ENCODE measurements around the gene PRPF6.

DNA sequence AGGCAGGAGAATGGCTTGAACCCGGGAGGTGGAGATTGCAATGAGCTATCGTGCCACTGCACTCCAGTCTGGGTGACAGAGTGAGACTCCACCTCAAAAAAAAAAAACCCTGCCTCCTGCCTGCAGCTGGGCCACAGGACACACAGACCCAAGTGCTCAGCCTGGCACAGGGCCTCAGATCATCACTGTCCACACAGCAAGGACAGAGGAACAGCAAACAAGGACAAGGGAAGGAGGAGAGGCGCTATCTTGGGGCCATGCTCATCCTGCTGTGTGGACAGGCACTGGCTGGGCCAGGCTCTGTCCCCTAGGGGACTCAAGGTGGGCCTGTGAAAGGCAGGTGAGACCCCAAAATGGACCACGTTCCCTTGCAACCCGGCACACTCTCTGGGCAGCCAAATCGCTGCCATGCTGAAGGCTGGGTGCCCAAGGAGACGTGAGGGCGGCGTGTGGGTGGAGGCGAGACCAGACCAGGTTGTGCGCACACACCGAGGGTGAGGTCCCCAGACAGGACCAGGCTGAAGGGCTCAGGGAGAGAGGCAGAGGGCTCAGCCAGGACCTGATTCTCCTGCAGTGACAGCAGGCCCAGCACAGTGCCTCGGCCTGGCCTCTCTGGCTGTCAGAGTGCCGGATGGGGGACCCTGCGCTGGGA is 33.8 kb upstream of the PRPF6 start:
- TF ChIP-seq POLR2AphosphoS5 (IDR thresholded peaks at IDR 0.05) (no peak), CTCF (IDR thresholded peaks at IDR 0.05; ENCODE audit: poor library complexity, severe bottlenecking) (no peak), RAD21 (conservative IDR thresholded peaks at IDR 0.05) (no peak)
